LNCaP clone FGC (cell line): ENCODE data around the gene RNF144A.

Experiments used
- DNase-seq: peaks from one replicate; pipeline ENCODE4 v3.0.0-alpha.2; 2011; ENCODE audit warnings: low read depth
- H3K4me3 ChIP-seq: 2 replicates; pipeline ENCODE4 v1.5.1; 2011; ENCODE audit warnings: mild to moderate bottlenecking, low read depth, low read length, control low read depth
- CTCF ChIP-seq: IDR thresholded peaks from 2 replicates; pipeline ENCODE4 v1.5.1; 2012; ENCODE audit warnings: mild to moderate bottlenecking; ENCODE audit not compliant: control insufficient read depth, insufficient read depth; ENCODE audit errors: extremely low read depth

The RNF144A gene

GRCh38 chr2:7013471-7014160 is 96.4 kb downstream of the RNF144A start:
- no peak overlapping the region for H3K4me3 ChIP-seq
- no peak for TF ChIP-seq CTCF
- no peak for DNase-seq

- no peak for DNase-seq
Observed at GRCh38 chr2:7014174-7014640, 97.0 kb downstream of the RNF144A start.

GRCh38 chr2:7015007-7015950 is 98.1 kb downstream of the RNF144A start:
- DNase-seq: no peak
- no peak overlapping the region for H3K4me3 ChIP-seq
- TF ChIP-seq CTCF: no peak

More at GRCh38 chr2:7014174-7014640, 97.0 kb downstream of the RNF144A start:
- no peak overlapping the region for H3K4me3 ChIP-seq
- peak; percentile 25; the same call in 1 of the 2 replicates for TF ChIP-seq CTCF

- no peak for TF ChIP-seq CTCF
- H3K4me3 ChIP-seq: no peak overlapping the region
- DNase-seq: no peak
Observed at GRCh38 chr2:7016148-7016547, 98.9 kb downstream of the RNF144A start.

GRCh38 chr2:7016601-7017211 is 99.5 kb downstream of the RNF144A start:
- no peak for TF ChIP-seq CTCF
- no peak overlapping the region for H3K4me3 ChIP-seq
- no peak for DNase-seq

- TF ChIP-seq CTCF: no peak
- H3K4me3 ChIP-seq: no peak overlapping the region
- no peak for DNase-seq
Observed at GRCh38 chr2:7017671-7018281, 100.6 kb downstream of the RNF144A start.
